HL-60 (cell line): ENCODE data around the gene RHOJ.

ENCODE experiments used
- DNase-seq, 2 experiments: peaks; one replicate each; pipeline ENCODE4 v3.0.0-alpha.2; 2010 to 2020; ENCODE audit warnings: low read depth in 1 of 2, low spot score in 1 of 2
- H3K27ac ChIP-seq: fragments of 250-450 bp; sonication (Bioruptor Pico); replicated peaks from 2 replicates; pipeline ENCODE4 v1.5.1; 2020; ENCODE audit warnings: mild to moderate bottlenecking, moderate library complexity
- H3K27me3 ChIP-seq: fragments of 250-450 bp; sonication (Bioruptor Pico); 2 replicates; pipeline ENCODE4 v1.5.1; 2021; ENCODE audit warnings: mild to moderate bottlenecking, moderate library complexity; ENCODE audit not compliant: insufficient read depth, poor library complexity, severe bottlenecking
- H3K4me3 ChIP-seq: replicated peaks from 2 replicates; pipeline ENCODE4 v1.5.1; 2011; ENCODE audit warnings: mild to moderate bottlenecking, control low read depth, low read length; ENCODE audit not compliant: insufficient read depth
- CTCF ChIP-seq: IDR thresholded peaks from one replicate; pipeline ENCODE4 v1.5.1; 2011; ENCODE audit warnings: low read length, control low read depth, inconsistent platforms; ENCODE audit not compliant: insufficient read depth
- GABPA ChIP-seq: IDR thresholded peaks from 2 replicates; pipeline ENCODE4 v1.6.1; 2012; ENCODE audit warnings: low read depth
- POLR2AphosphoS5 ChIP-seq: IDR thresholded peaks from 2 replicates; pipeline ENCODE4 v1.6.1; 2012; ENCODE audit warnings: low read depth
- REST ChIP-seq: IDR thresholded peaks from 2 replicates; pipeline ENCODE4 v1.6.1; 2012; ENCODE audit warnings: low read depth; ENCODE audit not compliant: insufficient replicate concordance
- SPI1 ChIP-seq: IDR thresholded peaks from 2 replicates; pipeline ENCODE4 v1.6.1; 2012; ENCODE audit warnings: low read depth, mild to moderate bottlenecking, borderline replicate concordance

Gene RHOJ

GRCh38 chr14:63296060-63296563 lies 91.9 kb downstream of the RHOJ start:
- TF ChIP-seq GABPA (no peak), POLR2AphosphoS5 (no peak), SPI1 (no peak), CTCF (no peak), REST (no peak)
- DNase-seq, result no peak
- H3K27ac ChIP-seq, result no peak overlapping the region
- no peaks in the 10 kb centered on the region for H3K27me3 ChIP-seq
- H3K4me3 ChIP-seq, result no peak overlapping the region

GRCh38 chr14:63297372-63298063 lies 93.3 kb downstream of the RHOJ start:
- no peak for TF ChIP-seq SPI1
- TF ChIP-seq REST, result no peak
- no peak for TF ChIP-seq POLR2AphosphoS5
- TF ChIP-seq CTCF, result no peak
- no peak for TF ChIP-seq GABPA
- no peak overlapping the region for H3K4me3 ChIP-seq
- no peak overlapping the region for H3K27ac ChIP-seq
- DNase-seq, result no peak
- H3K27me3 ChIP-seq, result no peaks in the 10 kb centered on the region

- no peak for TF ChIP-seq REST
- TF ChIP-seq GABPA, result no peak
- TF ChIP-seq CTCF, result no peak
- no peak for TF ChIP-seq POLR2AphosphoS5
- no peak for TF ChIP-seq SPI1
- Histone ChIP-seq H3K27me3 (no peaks in the 10 kb centered on the region), H3K27ac (no peak overlapping the region), H3K4me3 (no peak overlapping the region)
- no peak for DNase-seq
Measured at GRCh38 chr14:63299351-63300110, 95.3 kb downstream of the RHOJ start.
